Measurements from ENCODE around the gene CACNA1I. TPM values are rescaled to one million over a fixed set of nuclear protein-coding genes. Genes with fewer than 3 reads are reported as not detected.

CACNA1I gene
- total and polyA plus RNA-seq, 2 of the 8 experiments (the other 6 are each of a cell fraction or from before 2014, with no cell fraction given) = 0.77 to 1.2 TPM

DNA sequence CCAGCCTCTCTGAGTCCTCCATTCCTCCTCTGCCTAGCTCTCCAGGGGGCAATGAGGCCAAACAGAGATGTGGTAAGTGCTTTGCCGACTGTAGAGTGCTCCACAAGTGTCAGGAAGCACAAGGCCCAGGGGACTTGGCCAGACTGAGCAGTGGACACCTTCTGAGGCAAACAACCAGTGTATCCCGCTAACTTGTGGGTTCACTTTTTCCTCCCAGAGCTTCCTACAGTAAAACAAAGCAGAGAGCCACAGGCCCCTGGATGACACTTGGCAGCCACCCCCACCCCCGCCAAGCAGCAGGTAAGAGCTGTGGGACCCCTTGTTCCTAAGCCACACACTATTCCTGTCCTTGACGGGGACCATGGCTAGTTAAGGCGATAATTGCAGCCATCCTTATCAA, 160.9 kb downstream of the CACNA1I start (continued):
- TF ChIP-seq KDM4A (IDR thresholded peaks at IDR 0.05; ENCODE audit: low read depth, low read length, severe bottlenecking) (no peak), SUZ12 (IDR thresholded peaks at IDR 0.05; ENCODE audit: low read length) (no peak), HDAC6 (IDR thresholded peaks at IDR 0.05; ENCODE audit: low read depth, low read length) (no peak), GTF2F1 (IDR thresholded peaks at IDR 0.05; ENCODE audit: borderline replicate concordance, low read depth, low read length) (no peak), RAD21 (IDR thresholded peaks at IDR 0.05 in 1 of 2, conservative IDR thresholded peaks at IDR 0.05 in 1 of 2; ENCODE audit: low read depth in 2 of 2, low read length in 2 of 2) (no peak), SIX5 (IDR thresholded peaks at IDR 0.05; ENCODE audit: low read depth, low read length) (no peak), SP2 (IDR thresholded peaks at IDR 0.05; ENCODE audit: low read length) (no peak)
